Activated CD4-positive, alpha-beta T cell treated with anti-CD3 and anti-CD28 coated beads, Interleukin-2, amount 50 U/mL, for 24 hours (primary cell): Measurements from ENCODE around the gene FTCD.

Experiments used
- DNase-seq, 2 donors: peaks; one replicate each; pipeline ENCODE4 v3.0.0-alpha.2; 2020; ENCODE audit warnings: low read depth in 1 of 2, low spot score in 1 of 2

FTCD gene

GRCh38 chr21:46093668-46094400 is 61.5 kb downstream of the FTCD start:
- DNase-seq: no peak

GRCh38 chr21:46092811-46093667 is 62.3 kb downstream of the FTCD start:
- no peak for DNase-seq

GRCh38 chr21:46092026-46092764 is 63.2 kb downstream of the FTCD start:
- no peak for DNase-seq

- no peak for DNase-seq
Observed at GRCh38 chr21:46091631-46092025, 63.8 kb downstream of the FTCD start.

- no peak for DNase-seq
Observed at GRCh38 chr21:46091118-46091517, 64.3 kb downstream of the FTCD start.

DNA sequence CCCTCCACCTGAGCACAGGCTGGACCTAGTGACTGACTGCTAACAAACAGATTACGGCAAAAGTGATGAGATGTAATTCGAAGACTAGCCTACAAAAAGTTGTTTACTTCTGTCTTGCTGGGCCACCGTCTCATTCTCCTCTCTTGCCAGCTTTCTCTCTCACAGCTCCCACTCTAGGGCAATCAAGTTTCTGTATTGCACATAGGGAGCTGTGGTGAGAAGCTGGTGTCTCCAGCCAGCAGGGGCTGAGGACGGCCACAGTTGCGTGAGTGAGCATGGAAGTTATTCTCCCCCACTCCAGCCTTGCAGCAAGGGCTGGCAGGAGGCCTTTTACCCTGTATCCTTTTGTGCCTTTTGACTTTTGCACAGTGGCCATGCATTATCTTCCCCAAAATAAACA is 66.1 kb downstream of the FTCD start:
- DNase-seq: no peak

DNA sequence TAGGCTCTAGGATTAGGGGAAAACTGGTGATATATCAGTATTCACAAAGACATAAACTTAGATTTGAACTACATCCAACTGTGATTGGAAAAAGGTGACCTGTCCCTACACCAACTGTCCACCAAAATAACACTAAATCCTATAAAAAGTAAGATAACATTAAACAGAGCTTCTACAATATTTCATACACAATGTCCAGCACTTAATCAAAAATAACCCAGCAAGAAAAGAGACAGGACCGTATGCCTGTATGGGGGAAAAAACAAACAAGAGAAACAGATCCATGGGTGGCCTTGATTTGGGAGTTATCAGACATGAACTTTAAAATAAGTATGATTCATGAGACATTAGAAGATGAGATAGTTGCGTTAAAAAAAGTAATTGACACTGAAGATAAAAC is 67.2 kb downstream of the FTCD start:
- no peak for DNase-seq

DNA sequence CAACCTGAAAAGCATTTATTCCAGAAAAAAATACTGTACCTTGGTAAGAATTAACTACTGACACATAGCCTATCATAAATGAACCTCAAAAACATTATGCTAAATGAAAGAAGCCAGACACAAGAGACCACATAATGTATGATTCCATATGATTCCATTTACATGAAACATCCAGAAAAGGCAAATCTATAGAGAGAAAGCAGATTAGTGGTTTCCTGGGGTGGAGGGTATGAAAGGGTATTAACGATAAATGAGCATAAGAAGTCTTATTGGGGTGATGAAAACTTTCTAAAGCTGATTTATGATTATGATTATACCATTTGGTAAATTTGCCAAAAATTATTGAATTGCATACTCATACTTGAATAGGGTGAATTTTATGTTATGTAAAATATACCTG is 67.7 kb downstream of the FTCD start:
- DNase-seq: no peak
